Sigmoid colon (tissue), 4 donors: Measurements from ENCODE around the gene LCP2.

Experiments used
- CTCF ChIP-seq, 4 experiments: fragments of 450-650 bp in 3 of 4; fragments of 200-600 bp in 1 of 4; IDR thresholded peaks; one replicate each; pipeline ENCODE4 v1.5.1; 2016 to 2019; ENCODE audit warnings: antibody characterized with exemption in 4 of 4, mild to moderate bottlenecking in 3 of 4, moderate library complexity in 2 of 4
- EP300 ChIP-seq, 4 donors: sonication (generic); formaldehyde crosslinking; IDR thresholded peaks; one replicate each; pipeline ENCODE4 v1.6.1; 2017; ENCODE audit warnings: antibody characterized with exemption in 4 of 4
- POLR2A ChIP-seq, 2 donors: fragments of 450-650 bp; IDR thresholded peaks; one replicate each; pipeline ENCODE4 v1.6.1; 2016; ENCODE audit warnings: antibody characterized with exemption in 2 of 2, mild to moderate bottlenecking in 2 of 2, moderate library complexity in 2 of 2
- POLR2AphosphoS5 ChIP-seq, 4 donors: sonication (generic); formaldehyde crosslinking; IDR thresholded peaks; one replicate each; pipeline ENCODE4 v1.6.1; 2017; ENCODE audit warnings: antibody characterized with exemption in 4 of 4

- no peak for TF ChIP-seq CTCF (IDR thresholded peaks at IDR 0.05)
- no peak for TF ChIP-seq POLR2A (IDR thresholded peaks at IDR 0.05)
- no peak for TF ChIP-seq EP300 (IDR thresholded peaks at IDR 0.05)
- no peak for TF ChIP-seq POLR2AphosphoS5 (IDR thresholded peaks at IDR 0.05)
Measured at GRCh38 chr5:170347022-170347567, 49.5 kb upstream of the LCP2 start.
